Large intestine (tissue), 3 donors: ENCODE results near the gene INSIG2. TPM values are rescaled to one million over a fixed set of nuclear protein-coding genes. Genes with fewer than 3 reads are reported as not detected.
"Not testable (repeated sequence)": the region's sequence is repeated elsewhere in the genome, so short reads cannot be mapped to it uniquely, and the experiment has no call there.

Experiments
- DNase-seq, 2 donors: peaks; one replicate each; pipeline versions ENCODE4 v3.0.0 to v3.0.0-alpha.2; 2013
- H3K27ac ChIP-seq: one replicate; pipeline ENCODE4 v1.5.1; 2013; ENCODE audit warnings: low read length
- H3K27me3 ChIP-seq: 2 replicates; pipeline ENCODE4 v1.6.1; 2013; ENCODE audit warnings: low read length; ENCODE audit not compliant: control insufficient read depth, insufficient read depth
- H3K36me3 ChIP-seq: 2 replicates; pipeline ENCODE4 v1.6.1; 2013; ENCODE audit warnings: low read length; ENCODE audit not compliant: control insufficient read depth, insufficient read depth
- H3K4me1 ChIP-seq: one replicate; pipeline ENCODE4 v1.6.1; 2013; ENCODE audit warnings: low read length; ENCODE audit not compliant: control insufficient read depth, insufficient read depth
- H3K4me3 ChIP-seq: one replicate; pipeline ENCODE4 v1.5.1; 2013; ENCODE audit warnings: low read length
- H3K9me3 ChIP-seq: one replicate; pipeline ENCODE4 v1.6.1; 2013; ENCODE audit warnings: mild to moderate bottlenecking, low read depth, low read length, moderate library complexity; ENCODE audit not compliant: control insufficient read depth
- WGBS: methylation state at CpG from one replicate; pipeline ENCODE4 v1.1.5; 2013; ENCODE audit warnings: low lambda C conversion rate; ENCODE audit not compliant: insufficient coverage; 5-methylcytosine and 5-hydroxymethylcytosine counted together
- polyA plus RNA-seq: library from polyadenylated mRNA; unstranded; fragments of 120-200 nt; gene quantifications from one replicate; pipeline ENCODE4 v1.2.1, GENCODE V29; 2013

The INSIG2 gene
- polyA plus RNA-seq, 1 donor = 30.0 TPM

- DNase-seq = no peak
- WGBS = no CpG with 5 or more reads among the region's 5 CpGs
- H3K27ac ChIP-seq = no peak overlapping the region
- H3K9me3 ChIP-seq = no peaks in the 10 kb centered on the region
- H3K27me3 ChIP-seq = no peaks in the 10 kb centered on the region
- no peak overlapping the region for H3K4me3 ChIP-seq
- H3K36me3 ChIP-seq = no peaks in the 10 kb centered on the region
- H3K4me1 ChIP-seq = peaks cover 19% of the 10 kb centered on the region
Observed at GRCh38 chr2:118084491-118085089, 3.7 kb upstream of the INSIG2 start.

- Histone ChIP-seq H3K9me3 (no peaks in the 10 kb centered on the region), H3K4me1 (peaks cover 23% of the 10 kb centered on the region), H3K27me3 (no peaks in the 10 kb centered on the region), H3K36me3 (no peaks in the 10 kb centered on the region), H3K4me3 (no peak overlapping the region), H3K27ac (peak overlapping the region; percentile 55)
- WGBS = 60% methylated on average over 2 of the region's 2 CpGs
- DNase-seq = peak; percentile 46 to 73
Observed at GRCh38 chr2:118085173-118086023, 2.9 kb upstream of the INSIG2 start.

GRCh38 chr2:118086024-118086633, 2.1 kb upstream of the INSIG2 start:
- H3K27me3 ChIP-seq = no peaks in the 10 kb centered on the region
- WGBS = 14% methylated on average over 1 of the region's 3 CpGs
- peak overlapping the region; percentile 52 for H3K27ac ChIP-seq
- H3K9me3 ChIP-seq = no peaks in the 10 kb centered on the region
- H3K4me3 ChIP-seq = no peak overlapping the region
- H3K36me3 ChIP-seq = no peaks in the 10 kb centered on the region
- peaks cover 26% of the 10 kb centered on the region for H3K4me1 ChIP-seq
- DNase-seq = no peak

GRCh38 chr2:118089139-118089800, 999 bp downstream of the INSIG2 start:
- Histone ChIP-seq H3K36me3 (no peaks in the 10 kb centered on the region), H3K9me3 (no peaks in the 10 kb centered on the region), H3K4me1 (peaks cover 26% of the 10 kb centered on the region), H3K27me3 (no peaks in the 10 kb centered on the region), H3K4me3 (peak overlapping the region; percentile 85), H3K27ac (peak overlapping the region; percentile 73)
- 13% methylated on average over 1 of the region's 11 CpGs for WGBS
- peak; percentile 34 to 75 for DNase-seq

- Histone ChIP-seq H3K4me3 (no peak overlapping the region), H3K9me3 (no peaks in the 10 kb centered on the region), H3K27me3 (no peaks in the 10 kb centered on the region), H3K4me1 (peaks cover 13% of the 10 kb centered on the region), H3K36me3 (no peaks in the 10 kb centered on the region), H3K27ac (no peak overlapping the region)
- no peak for DNase-seq
- 84% methylated on average over 3 of the region's 5 CpGs for WGBS
Observed at GRCh38 chr2:118090387-118091139, 2.3 kb downstream of the INSIG2 start.

- no peak overlapping the region for H3K27ac ChIP-seq
- no peaks in the 10 kb centered on the region for H3K27me3 ChIP-seq
- peaks cover 13% of the 10 kb centered on the region for H3K4me1 ChIP-seq
- H3K9me3 ChIP-seq = no peaks in the 10 kb centered on the region
- no peaks in the 10 kb centered on the region for H3K36me3 ChIP-seq
- DNase-seq = no peak
- H3K4me3 ChIP-seq = no peak overlapping the region
- 40% methylated on average over 1 of the region's 2 CpGs for WGBS
Observed at GRCh38 chr2:118091140-118091478, 2.8 kb downstream of the INSIG2 start.

GRCh38 chr2:118091631-118092030, 3.4 kb downstream of the INSIG2 start:
- Histone ChIP-seq H3K27ac (no peak overlapping the region), H3K9me3 (no peaks in the 10 kb centered on the region), H3K4me1 (peaks cover 8% of the 10 kb centered on the region), H3K36me3 (peaks cover 3% of the 10 kb centered on the region), H3K27me3 (no peaks in the 10 kb centered on the region), H3K4me3 (no peak overlapping the region)
- DNase-seq = no peak
- 67% methylated on average over 1 of the region's 1 CpG for WGBS

- H3K27ac ChIP-seq, H3K9me3 ChIP-seq, H3K4me1 ChIP-seq, DNase-seq, H3K27me3 ChIP-seq, H3K4me3 ChIP-seq: not testable (repeated sequence)
- peaks cover 16% of the 10 kb centered on the region for H3K36me3 ChIP-seq
Observed at GRCh38 chr2:118094102-118094501, 5.8 kb downstream of the INSIG2 start.

- no CpG with 5 or more reads among the region's 2 CpGs for WGBS
- H3K4me3 ChIP-seq = no peak overlapping the region
- H3K36me3 ChIP-seq = peaks cover 16% of the 10 kb centered on the region
- no peak overlapping the region for H3K27ac ChIP-seq
- no peak for DNase-seq
- H3K9me3 ChIP-seq = no peaks in the 10 kb centered on the region
- peaks cover 7% of the 10 kb centered on the region for H3K4me1 ChIP-seq
- no peaks in the 10 kb centered on the region for H3K27me3 ChIP-seq
Observed at GRCh38 chr2:118094503-118094902, 6.2 kb downstream of the INSIG2 start.

- Histone ChIP-seq H3K27me3 (no peaks in the 10 kb centered on the region), H3K36me3 (peaks cover 25% of the 10 kb centered on the region), H3K4me3 (no peak overlapping the region), H3K27ac (no peak overlapping the region), H3K4me1 (peaks cover under 1% of the 10 kb centered on the region), H3K9me3 (no peaks in the 10 kb centered on the region)
- no peak for DNase-seq
- 100% methylated on average over 2 of the region's 5 CpGs for WGBS
Observed at GRCh38 chr2:118095610-118096009, 7.3 kb downstream of the INSIG2 start.
